Measurements from ENCODE around the gene PCBP3. TPM values are rescaled to one million over a fixed set of nuclear protein-coding genes. Genes with fewer than 3 reads are reported as not detected.
A peak's percentile ranks its signal among the peaks of the same experiment; 100 is the strongest.
"Not testable (repeated sequence)": the region's sequence is repeated elsewhere in the genome, so short reads cannot be mapped to it uniquely, and the experiment has no call there.

Gene PCBP3
- total RNA-seq, 6 experiments from 2014 or later, result 0.37 to 1.5 (median 0.69) TPM

- no peak overlapping the region for H3K4me3 ChIP-seq
- no peaks in the 10 kb centered on the region for H3K27me3 ChIP-seq
- H3K36me3 ChIP-seq, result no peaks in the 10 kb centered on the region
- no peak for TF ChIP-seq POLR2A (IDR thresholded peaks at IDR 0.05)
- TF ChIP-seq CTCF (IDR thresholded peaks at IDR 0.05), result no peak
- intact Hi-C loops (cut with DNase I), result no loop called here
- H3K27ac ChIP-seq, result no peak overlapping the region
- H3K9me3 ChIP-seq, result no peaks in the 10 kb centered on the region
- ATAC-seq, result no peak
- H3K4me1 ChIP-seq, result no peaks in the 10 kb centered on the region
- 70% methylated on average over 4 of the region's 4 CpGs for WGBS (ENCODE audit: insufficient coverage, low coverage, low lambda C conversion rate, missing lambda C conversion rate)
- DNase-seq, result no peak
Observed at GRCh38 chr21:45883090-45883489, 239.6 kb downstream of the PCBP3 start.

GRCh38 chr21:45885597-45885929 is 242.0 kb downstream of the PCBP3 start:
- intact Hi-C loops (cut with DNase I), result no loop called here
- WGBS (ENCODE audit: insufficient coverage, low coverage, low lambda C conversion rate, missing lambda C conversion rate), result 52% methylated on average over 3 of the region's 3 CpGs
- no peaks in the 10 kb centered on the region for H3K4me1 ChIP-seq

GRCh38 chr21:45885930-45886601 is 242.5 kb downstream of the PCBP3 start:
- intact Hi-C loops (cut with DNase I); H3K4me3 ChIP-seq; H3K27ac ChIP-seq; H3K36me3 ChIP-seq; H3K4me1 ChIP-seq; ATAC-seq; H3K9me3 ChIP-seq; H3K27me3 ChIP-seq: not testable (repeated sequence)
- peak in 1 of 3 donors; percentile 23 for DNase-seq
- WGBS (ENCODE audit: insufficient coverage, low coverage, low lambda C conversion rate, missing lambda C conversion rate), result 46% methylated on average over 5 of the region's 21 CpGs

More at GRCh38 chr21:45885597-45885929, 242.0 kb downstream of the PCBP3 start:
- TF ChIP-seq CTCF (IDR thresholded peaks at IDR 0.05) (no peak), POLR2A (IDR thresholded peaks at IDR 0.05) (no peak)
- no peak overlapping the region for H3K4me3 ChIP-seq
- H3K36me3 ChIP-seq, result no peaks in the 10 kb centered on the region
- H3K27ac ChIP-seq, result no peak overlapping the region
- DNase-seq (no peak), ATAC-seq (no peak)
- H3K27me3 ChIP-seq, result no peaks in the 10 kb centered on the region
- H3K9me3 ChIP-seq, result no peaks in the 10 kb centered on the region

GRCh38 chr21:45886610-45887026 is 243.1 kb downstream of the PCBP3 start:
- H3K27me3 ChIP-seq, result no peaks in the 10 kb centered on the region
- ATAC-seq, result peak in 1 of 4 donors; percentile 24
- no peak overlapping the region for H3K27ac ChIP-seq

More at GRCh38 chr21:45886610-45887026, 243.1 kb downstream of the PCBP3 start:
- DNase-seq, result peak in 2 of 3 donors; percentile 11 to 32
- H3K4me3 ChIP-seq, result no peak overlapping the region
- no peaks in the 10 kb centered on the region for H3K36me3 ChIP-seq
- WGBS (ENCODE audit: insufficient coverage, low coverage, low lambda C conversion rate, missing lambda C conversion rate), result no CpG with 5 or more reads among the region's 11 CpGs
- TF ChIP-seq POLR2A (IDR thresholded peaks at IDR 0.05) (no peak), CTCF (IDR thresholded peaks at IDR 0.05) (no peak)
- H3K9me3 ChIP-seq, result no peaks in the 10 kb centered on the region
- intact Hi-C loops (cut with DNase I), result no loop called here
- H3K4me1 ChIP-seq, result no peaks in the 10 kb centered on the region

All from right lobe of liver (tissue), 6 donors.